GM12865 (cell line): Measurements from ENCODE around the gene PEX14.

Source experiments
- DNase-seq: peaks from one replicate; pipeline ENCODE4 v3.0.0; 2010; ENCODE audit warnings: low read depth
- H3K4me3 ChIP-seq: 2 replicates; pipeline ENCODE4 v1.5.1; 2011; ENCODE audit warnings: mild to moderate bottlenecking, low read depth, low read length, control low read depth
- CTCF ChIP-seq: IDR thresholded peaks from 2 replicates; pipeline ENCODE4 v1.5.1; 2011; ENCODE audit warnings: low read length, control low read depth, low read depth, inconsistent platforms; ENCODE audit not compliant: insufficient read depth; ENCODE audit errors: missing control alignments

Gene PEX14

GRCh38 chr1:10676963-10677362 is 202.2 kb downstream of the PEX14 start:
- no peak for DNase-seq
- no peak for TF ChIP-seq CTCF
- H3K4me3 ChIP-seq: no peak overlapping the region

- no peak overlapping the region for H3K4me3 ChIP-seq
- no peak for DNase-seq
- no peak for TF ChIP-seq CTCF
Measured at GRCh38 chr1:10677491-10678391, 203.0 kb downstream of the PEX14 start.

GRCh38 chr1:10678402-10678801 is 203.7 kb downstream of the PEX14 start:
- DNase-seq: no peak
- no peak overlapping the region for H3K4me3 ChIP-seq
- no peak for TF ChIP-seq CTCF

GRCh38 chr1:10678852-10679251 is 204.1 kb downstream of the PEX14 start:
- no peak overlapping the region for H3K4me3 ChIP-seq
- TF ChIP-seq CTCF: no peak
- no peak for DNase-seq

GRCh38 chr1:10679496-10680220 is 204.9 kb downstream of the PEX14 start:
- peak; percentile 23 for DNase-seq

More at GRCh38 chr1:10679496-10680220, 204.9 kb downstream of the PEX14 start:
- H3K4me3 ChIP-seq: no peak overlapping the region
- no peak for TF ChIP-seq CTCF
